ENCODE measurements around the gene ARHGAP11A. TPM values are rescaled to one million over a fixed set of nuclear protein-coding genes. Genes with fewer than 3 reads are reported as not detected.

The ARHGAP11A gene
- total RNA-seq, 1 experiment from 2014 or later = 102 TPM

- BruUV-seq (replicated peaks) = no TSS peak
- no peak for DNase-seq (ENCODE audit: low read depth, low spot score)
- Histone ChIP-seq H3K4me2 (ENCODE audit: low read length) (no peak overlapping the region), H4K20me1 (ENCODE audit: insufficient read depth) (no peaks in the 10 kb centered on the region), H3K9ac (ENCODE audit: low read length) (no peak overlapping the region), H3K79me2 (ENCODE audit: insufficient read depth, low read length) (no peaks in the 10 kb centered on the region), H3K27me3 (ENCODE audit: insufficient read depth, low read length) (no peaks in the 10 kb centered on the region), H3K4me3 (replicated peaks in 1 of 2; ENCODE audit: low read depth in 1 of 2, low read length in 2 of 2) (no peak overlapping the region), H3K36me3 (ENCODE audit: control insufficient read depth in 1 of 2, insufficient read depth in 2 of 2, low read length in 2 of 2) (no peaks in the 10 kb centered on the region), H3K27ac (ENCODE audit: low read depth, low read length) (no peak overlapping the region), H3K4me1 (ENCODE audit: control insufficient read depth in 1 of 2, insufficient read depth in 2 of 2, low read length in 2 of 2) (no peaks in the 10 kb centered on the region), H3K9me3 (ENCODE audit: control insufficient read depth in 1 of 2, insufficient read depth in 1 of 2, low read depth in 1 of 2, low read length in 2 of 2) (no peaks in the 10 kb centered on the region), H2AFZ (ENCODE audit: low read depth, low read length, poor library complexity, severe bottlenecking) (no peak overlapping the region), H3K9me2 (ENCODE audit: insufficient read depth) (no peaks in the 10 kb centered on the region)
- intact Hi-C loops (cut with micrococcal nuclease) = no loop called here
- ChIA-PET POLR2A (no interaction called here), CTCF (no interaction called here), RAD21 (ENCODE audit: low non-redundant PET in 1 of 2, low total read pairs in 2 of 2, uncharacterized antibody in 2 of 2, unreplicated experiment in 2 of 2) (no interaction called here)
- TF ChIP-seq FOSL1 (IDR thresholded peaks at IDR 0.05; ENCODE audit: low read depth) (no peak), ZNF274 (IDR thresholded peaks at IDR 0.05; ENCODE audit: low read depth, low read length) (no peak), CBX3 (IDR thresholded peaks at IDR 0.05; ENCODE audit: low read depth) (no peak)
- TF ChIP-seq, protein P1, sequence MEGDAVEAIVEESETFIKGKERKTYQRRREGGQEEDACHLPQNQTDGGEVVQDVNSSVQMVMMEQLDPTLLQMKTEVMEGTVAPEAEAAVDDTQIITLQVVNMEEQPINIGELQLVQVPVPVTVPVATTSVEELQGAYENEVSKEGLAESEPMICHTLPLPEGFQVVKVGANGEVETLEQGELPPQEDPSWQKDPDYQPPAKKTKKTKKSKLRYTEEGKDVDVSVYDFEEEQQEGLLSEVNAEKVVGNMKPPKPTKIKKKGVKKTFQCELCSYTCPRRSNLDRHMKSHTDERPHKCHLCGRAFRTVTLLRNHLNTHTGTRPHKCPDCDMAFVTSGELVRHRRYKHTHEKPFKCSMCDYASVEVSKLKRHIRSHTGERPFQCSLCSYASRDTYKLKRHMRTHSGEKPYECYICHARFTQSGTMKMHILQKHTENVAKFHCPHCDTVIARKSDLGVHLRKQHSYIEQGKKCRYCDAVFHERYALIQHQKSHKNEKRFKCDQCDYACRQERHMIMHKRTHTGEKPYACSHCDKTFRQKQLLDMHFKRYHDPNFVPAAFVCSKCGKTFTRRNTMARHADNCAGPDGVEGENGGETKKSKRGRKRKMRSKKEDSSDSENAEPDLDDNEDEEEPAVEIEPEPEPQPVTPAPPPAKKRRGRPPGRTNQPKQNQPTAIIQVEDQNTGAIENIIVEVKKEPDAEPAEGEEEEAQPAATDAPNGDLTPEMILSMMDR (IDR thresholded peaks at IDR 0.05 in 2 of 3, conservative IDR thresholded peaks at IDR 0.05 in 1 of 3; ENCODE audit: borderline replicate concordance in 1 of 3, insufficient read depth in 1 of 3, low read depth in 2 of 3, low read length in 2 of 3) = no peak
- TF ChIP-seq, protein P2, sequence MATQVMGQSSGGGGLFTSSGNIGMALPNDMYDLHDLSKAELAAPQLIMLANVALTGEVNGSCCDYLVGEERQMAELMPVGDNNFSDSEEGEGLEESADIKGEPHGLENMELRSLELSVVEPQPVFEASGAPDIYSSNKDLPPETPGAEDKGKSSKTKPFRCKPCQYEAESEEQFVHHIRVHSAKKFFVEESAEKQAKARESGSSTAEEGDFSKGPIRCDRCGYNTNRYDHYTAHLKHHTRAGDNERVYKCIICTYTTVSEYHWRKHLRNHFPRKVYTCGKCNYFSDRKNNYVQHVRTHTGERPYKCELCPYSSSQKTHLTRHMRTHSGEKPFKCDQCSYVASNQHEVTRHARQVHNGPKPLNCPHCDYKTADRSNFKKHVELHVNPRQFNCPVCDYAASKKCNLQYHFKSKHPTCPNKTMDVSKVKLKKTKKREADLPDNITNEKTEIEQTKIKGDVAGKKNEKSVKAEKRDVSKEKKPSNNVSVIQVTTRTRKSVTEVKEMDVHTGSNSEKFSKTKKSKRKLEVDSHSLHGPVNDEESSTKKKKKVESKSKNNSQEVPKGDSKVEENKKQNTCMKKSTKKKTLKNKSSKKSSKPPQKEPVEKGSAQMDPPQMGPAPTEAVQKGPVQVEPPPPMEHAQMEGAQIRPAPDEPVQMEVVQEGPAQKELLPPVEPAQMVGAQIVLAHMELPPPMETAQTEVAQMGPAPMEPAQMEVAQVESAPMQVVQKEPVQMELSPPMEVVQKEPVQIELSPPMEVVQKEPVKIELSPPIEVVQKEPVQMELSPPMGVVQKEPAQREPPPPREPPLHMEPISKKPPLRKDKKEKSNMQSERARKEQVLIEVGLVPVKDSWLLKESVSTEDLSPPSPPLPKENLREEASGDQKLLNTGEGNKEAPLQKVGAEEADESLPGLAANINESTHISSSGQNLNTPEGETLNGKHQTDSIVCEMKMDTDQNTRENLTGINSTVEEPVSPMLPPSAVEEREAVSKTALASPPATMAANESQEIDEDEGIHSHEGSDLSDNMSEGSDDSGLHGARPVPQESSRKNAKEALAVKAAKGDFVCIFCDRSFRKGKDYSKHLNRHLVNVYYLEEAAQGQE (IDR thresholded peaks at IDR 0.05; ENCODE audit: low read depth) = no peak
- ATAC-seq = no peak
These were observed 59.4 kb downstream of the ARHGAP11A start for GRCh38 chr15:32674681-32675080.

Data from HCT116 (cell line).